Parathyroid adenoma (tissue), 2 donors: Measurements from ENCODE around the gene OSBPL8.

Source experiments
- H2AFZ ChIP-seq: fragments of 300-600 bp; sonication (generic); one replicate; pipeline ENCODE4 v1.7.0; 2017; ENCODE audit warnings: antibody characterized with exemption, mild to moderate bottlenecking
- H3K27ac ChIP-seq: fragments of 300-600 bp; sonication (generic); one replicate; pipeline ENCODE4 v1.7.0; 2017
- H3K27me3 ChIP-seq: fragments of 300-600 bp; sonication (generic); one replicate; pipeline ENCODE4 v1.7.0; 2017; ENCODE audit warnings: low read length; ENCODE audit not compliant: control insufficient read depth, insufficient read depth
- H3K36me3 ChIP-seq: fragments of 300-600 bp; sonication (generic); one replicate; pipeline ENCODE4 v1.7.0; 2017; ENCODE audit warnings: low read length; ENCODE audit not compliant: control insufficient read depth, insufficient read depth
- H3K4me1 ChIP-seq: fragments of 300-600 bp; sonication (generic); one replicate; pipeline ENCODE4 v1.7.0; 2017; ENCODE audit warnings: control low read depth
- H3K4me2 ChIP-seq: fragments of 300-600 bp; sonication (generic); one replicate; pipeline ENCODE4 v1.7.0; 2017; ENCODE audit warnings: low read length
- H3K4me3 ChIP-seq: fragments of 300-600 bp; sonication (generic); one replicate; pipeline ENCODE4 v1.7.0; 2017; ENCODE audit warnings: low read depth, low read length
- H3K79me2 ChIP-seq: fragments of 300-600 bp; sonication (generic); one replicate; pipeline ENCODE4 v1.7.0; 2017; ENCODE audit warnings: control low read depth
- H3K9ac ChIP-seq: fragments of 300-600 bp; sonication (generic); one replicate; pipeline ENCODE4 v1.7.0; 2017; ENCODE audit warnings: mild to moderate bottlenecking
- H3K9me3 ChIP-seq: fragments of 300-600 bp; sonication (generic); one replicate; pipeline ENCODE4 v1.7.0; 2017; ENCODE audit warnings: low read length; ENCODE audit not compliant: control insufficient read depth
- TF ChIP-seq, protein P1 (sequence below): fragments of 300-600 bp; sonication (generic); IDR thresholded peaks from one replicate; pipeline ENCODE4 v1.7.0; 2017; ENCODE audit warnings: antibody characterized with exemption, mild to moderate bottlenecking
- donor health status: primary hyperparathyroidism.

Gene OSBPL8

DNA sequence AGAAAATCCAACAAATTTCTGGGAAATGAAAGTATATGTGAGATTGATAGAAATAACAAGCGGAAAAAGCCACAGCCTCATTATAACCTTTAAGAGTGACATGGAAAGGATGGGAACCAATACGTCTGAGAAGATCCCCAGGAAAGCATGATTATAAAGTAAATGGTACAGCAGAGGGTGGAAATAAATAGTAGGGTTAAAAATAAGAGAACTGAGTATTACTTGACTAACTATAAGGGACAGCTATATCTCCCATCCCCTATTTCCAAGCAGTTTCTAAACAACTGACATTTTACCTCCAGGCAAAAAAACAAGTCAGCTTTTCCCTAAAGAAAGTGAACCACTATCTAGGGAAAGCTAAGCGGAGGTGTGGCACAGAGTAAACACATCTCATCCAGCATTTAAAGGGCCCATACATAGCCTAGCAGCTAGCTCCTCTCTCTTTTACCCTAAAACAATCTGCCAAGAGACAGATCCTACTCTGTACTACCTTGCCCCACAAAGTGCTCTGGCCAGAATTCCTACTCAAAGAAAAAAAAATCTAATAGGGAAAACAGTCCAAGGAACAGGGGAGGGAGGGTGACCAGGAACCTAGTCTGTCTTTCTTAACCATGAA lies 11.2 kb downstream of the OSBPL8 start:
- Histone ChIP-seq H3K79me2 (peaks cover 44% of the 10 kb centered on the region), H3K27me3 (no peaks in the 10 kb centered on the region), H3K36me3 (no peaks in the 10 kb centered on the region), H3K4me3 (no peak overlapping the region), H2AFZ (no peak overlapping the region), H3K4me2 (no peak overlapping the region), H3K9me3 (no peaks in the 10 kb centered on the region), H3K27ac (no peak overlapping the region), H3K9ac (no peak overlapping the region), H3K4me1 (peaks cover 10% of the 10 kb centered on the region)
- TF ChIP-seq, protein P1, sequence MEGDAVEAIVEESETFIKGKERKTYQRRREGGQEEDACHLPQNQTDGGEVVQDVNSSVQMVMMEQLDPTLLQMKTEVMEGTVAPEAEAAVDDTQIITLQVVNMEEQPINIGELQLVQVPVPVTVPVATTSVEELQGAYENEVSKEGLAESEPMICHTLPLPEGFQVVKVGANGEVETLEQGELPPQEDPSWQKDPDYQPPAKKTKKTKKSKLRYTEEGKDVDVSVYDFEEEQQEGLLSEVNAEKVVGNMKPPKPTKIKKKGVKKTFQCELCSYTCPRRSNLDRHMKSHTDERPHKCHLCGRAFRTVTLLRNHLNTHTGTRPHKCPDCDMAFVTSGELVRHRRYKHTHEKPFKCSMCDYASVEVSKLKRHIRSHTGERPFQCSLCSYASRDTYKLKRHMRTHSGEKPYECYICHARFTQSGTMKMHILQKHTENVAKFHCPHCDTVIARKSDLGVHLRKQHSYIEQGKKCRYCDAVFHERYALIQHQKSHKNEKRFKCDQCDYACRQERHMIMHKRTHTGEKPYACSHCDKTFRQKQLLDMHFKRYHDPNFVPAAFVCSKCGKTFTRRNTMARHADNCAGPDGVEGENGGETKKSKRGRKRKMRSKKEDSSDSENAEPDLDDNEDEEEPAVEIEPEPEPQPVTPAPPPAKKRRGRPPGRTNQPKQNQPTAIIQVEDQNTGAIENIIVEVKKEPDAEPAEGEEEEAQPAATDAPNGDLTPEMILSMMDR: no peak

DNA sequence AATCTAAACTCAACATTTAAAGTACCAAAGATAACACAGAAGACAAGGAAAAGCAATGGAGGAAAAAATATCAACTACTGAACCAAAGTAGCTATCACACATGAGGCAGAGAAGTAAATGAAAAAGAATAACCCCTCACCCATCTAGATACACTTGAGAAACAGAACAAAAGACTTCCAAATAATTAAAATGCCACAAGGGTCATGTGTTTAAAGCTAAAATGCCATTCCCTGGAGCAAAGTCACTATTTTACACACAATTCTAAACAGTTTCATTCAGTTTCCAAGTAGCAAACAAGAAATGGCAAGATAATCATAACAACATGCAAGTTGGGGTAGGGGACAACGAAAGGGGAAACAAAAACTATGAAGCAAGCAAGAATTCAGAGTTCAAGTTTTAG lies 12.0 kb downstream of the OSBPL8 start:
- no peak overlapping the region for H2AFZ ChIP-seq
- no peaks in the 10 kb centered on the region for H3K27me3 ChIP-seq
- TF ChIP-seq, protein P1: no peak
- no peak overlapping the region for H3K4me3 ChIP-seq
- H3K79me2 ChIP-seq: peaks cover 36% of the 10 kb centered on the region
- no peaks in the 10 kb centered on the region for H3K36me3 ChIP-seq
- H3K4me2 ChIP-seq: no peak overlapping the region
- H3K9ac ChIP-seq: no peak overlapping the region
- H3K27ac ChIP-seq: no peak overlapping the region
- peaks cover 10% of the 10 kb centered on the region for H3K4me1 ChIP-seq
- H3K9me3 ChIP-seq: no peaks in the 10 kb centered on the region

DNA sequence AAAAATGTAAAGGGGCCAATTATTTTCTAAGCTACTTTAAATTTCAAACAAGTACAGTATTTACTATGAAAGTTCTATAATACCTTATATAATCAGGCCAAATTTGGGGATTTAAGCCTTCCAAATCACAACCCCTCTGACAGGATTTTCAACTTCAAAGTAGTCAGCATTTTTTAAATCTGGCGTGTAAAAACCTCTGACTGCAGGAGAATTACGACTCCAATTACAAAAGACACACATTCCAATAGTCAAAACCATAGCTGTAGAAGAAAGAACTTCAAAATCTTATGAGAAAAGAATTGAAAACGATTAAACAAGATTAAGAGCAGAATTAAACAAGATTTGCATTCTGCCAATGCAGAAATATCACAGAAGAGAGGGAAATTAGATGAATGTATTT lies 12.7 kb downstream of the OSBPL8 start:
- TF ChIP-seq, protein P1: no peak
- Histone ChIP-seq H2AFZ (no peak overlapping the region), H3K9me3 (no peaks in the 10 kb centered on the region), H3K27ac (no peak overlapping the region), H3K36me3 (no peaks in the 10 kb centered on the region), H3K79me2 (peaks cover 33% of the 10 kb centered on the region), H3K4me2 (no peak overlapping the region), H3K9ac (no peak overlapping the region), H3K4me1 (peaks cover 10% of the 10 kb centered on the region), H3K4me3 (no peak overlapping the region), H3K27me3 (no peaks in the 10 kb centered on the region)

DNA sequence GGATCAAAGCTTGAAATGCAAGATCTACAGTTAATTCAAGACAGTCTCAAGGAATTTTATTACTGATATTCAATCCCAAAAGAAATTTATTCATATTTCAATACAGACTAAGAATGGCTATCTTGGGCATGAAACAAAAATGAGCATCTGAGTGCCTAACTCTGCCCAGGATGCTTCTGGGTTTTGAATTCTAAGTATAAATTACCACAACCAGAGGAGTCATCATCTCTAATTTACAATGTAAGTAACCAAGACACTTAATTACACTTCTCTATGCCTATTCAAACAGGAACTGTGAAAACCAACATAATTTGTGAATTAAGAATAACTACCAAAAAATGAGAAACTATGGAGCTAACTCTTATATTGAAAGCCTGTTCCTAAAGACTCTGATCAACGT lies 14.1 kb downstream of the OSBPL8 start:
- no peak overlapping the region for H3K4me3 ChIP-seq
- H3K9ac ChIP-seq: no peak overlapping the region
- no peak overlapping the region for H3K4me2 ChIP-seq
- H3K4me1 ChIP-seq: peaks cover 10% of the 10 kb centered on the region
- no peaks in the 10 kb centered on the region for H3K36me3 ChIP-seq
- H2AFZ ChIP-seq: no peak overlapping the region
- H3K79me2 ChIP-seq: peaks cover 20% of the 10 kb centered on the region
- H3K9me3 ChIP-seq: no peaks in the 10 kb centered on the region
- TF ChIP-seq, protein P1: no peak
- no peaks in the 10 kb centered on the region for H3K27me3 ChIP-seq
- H3K27ac ChIP-seq: no peak overlapping the region

DNA sequence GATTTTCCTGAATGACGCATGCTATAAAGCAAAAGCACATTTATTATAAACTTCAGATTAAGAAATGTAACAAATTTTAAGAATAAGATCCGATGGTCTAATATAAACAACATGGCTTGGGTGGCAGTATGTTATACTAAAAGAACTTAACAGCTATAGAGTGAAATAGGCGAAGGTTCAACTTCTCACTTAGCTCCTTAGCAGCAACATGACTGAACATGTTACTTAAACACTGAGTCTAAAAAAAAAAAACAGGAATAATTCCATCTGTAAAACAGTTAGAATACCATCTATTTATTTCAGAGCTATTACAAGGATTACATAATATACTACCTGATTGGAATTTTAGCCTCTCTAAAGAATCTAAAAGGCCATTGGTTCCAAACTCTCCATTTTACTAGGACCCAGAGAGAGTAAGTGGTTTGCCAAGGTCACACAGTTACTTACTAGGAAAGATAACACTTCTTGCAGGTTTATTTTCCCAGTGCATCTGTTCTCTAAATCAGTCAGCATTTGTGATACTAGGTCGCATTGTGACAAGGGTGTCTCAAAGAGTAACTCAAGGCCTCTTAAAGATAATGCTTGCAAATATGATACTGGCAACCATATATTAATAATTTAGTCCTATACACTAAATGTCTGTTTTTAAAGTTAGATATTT lies 14.8 kb downstream of the OSBPL8 start:
- Histone ChIP-seq H3K9ac (no peak overlapping the region), H3K4me2 (no peak overlapping the region), H2AFZ (no peak overlapping the region), H3K4me3 (no peak overlapping the region), H3K4me1 (peaks cover 10% of the 10 kb centered on the region), H3K79me2 (peaks cover 19% of the 10 kb centered on the region), H3K27ac (no peak overlapping the region), H3K36me3 (no peaks in the 10 kb centered on the region), H3K27me3 (no peaks in the 10 kb centered on the region), H3K9me3 (no peaks in the 10 kb centered on the region)
- TF ChIP-seq, protein P1: no peak
